ENCODE data around the gene PRKCSH.

PRKCSH gene

GRCh38 chr19:11444059-11444458 is 8.6 kb downstream of the PRKCSH start:
- no peak overlapping the region for H3K9ac ChIP-seq (ENCODE audit: low read length)
- H3K4me1 ChIP-seq (ENCODE audit: insufficient read depth, low read length) = no peaks in the 10 kb centered on the region
- H3K4me3 ChIP-seq (ENCODE audit: low read depth in 1 of 2, low read length in 2 of 2) = no peak overlapping the region
- no peak overlapping the region for H3K27ac ChIP-seq (ENCODE audit: low read depth, low read length)
- H3K36me3 ChIP-seq (ENCODE audit: insufficient read depth, low read length) = peaks cover 53% of the 10 kb centered on the region
- no peaks in the 10 kb centered on the region for H3K9me3 ChIP-seq (ENCODE audit: low read length)
- H3K27me3 ChIP-seq (ENCODE audit: control insufficient read depth in 1 of 2, insufficient read depth in 2 of 2, low read length in 2 of 2) = no peaks in the 10 kb centered on the region

- Histone ChIP-seq H3K27me3 (ENCODE audit: control insufficient read depth in 1 of 2, insufficient read depth in 2 of 2, low read length in 2 of 2) (no peaks in the 10 kb centered on the region), H3K9me3 (ENCODE audit: low read length) (no peaks in the 10 kb centered on the region), H3K4me1 (ENCODE audit: insufficient read depth, low read length) (no peaks in the 10 kb centered on the region), H3K27ac (ENCODE audit: low read depth, low read length) (no peak overlapping the region), H3K36me3 (ENCODE audit: insufficient read depth, low read length) (peaks cover 53% of the 10 kb centered on the region), H3K9ac (ENCODE audit: low read length) (no peak overlapping the region), H3K4me3 (ENCODE audit: low read depth in 1 of 2, low read length in 2 of 2) (no peak overlapping the region)
Measured at GRCh38 chr19:11445141-11445540, 9.7 kb downstream of the PRKCSH start.

- no peak overlapping the region for H3K9ac ChIP-seq (ENCODE audit: low read length)
Measured at GRCh38 chr19:11446271-11446651, 10.8 kb downstream of the PRKCSH start.

GRCh38 chr19:11446652-11447301 is 11.3 kb downstream of the PRKCSH start:
- no peak overlapping the region for H3K4me3 ChIP-seq (ENCODE audit: low read depth in 1 of 2, low read length in 2 of 2)
- H3K27ac ChIP-seq (ENCODE audit: low read depth, low read length) = no peak overlapping the region
- H3K4me1 ChIP-seq (ENCODE audit: insufficient read depth, low read length) = no peaks in the 10 kb centered on the region
- peaks cover 0 to 4% of the 10 kb centered on the region in 2 donors for H3K27me3 ChIP-seq (ENCODE audit: control insufficient read depth in 1 of 2, insufficient read depth in 2 of 2, low read length in 2 of 2)
- no peak overlapping the region for H3K9ac ChIP-seq (ENCODE audit: low read length)
- H3K36me3 ChIP-seq (ENCODE audit: insufficient read depth, low read length) = peaks cover 41% of the 10 kb centered on the region
- H3K9me3 ChIP-seq (ENCODE audit: low read length) = no peaks in the 10 kb centered on the region

More at GRCh38 chr19:11446271-11446651, 10.8 kb downstream of the PRKCSH start:
- H3K4me1 ChIP-seq (ENCODE audit: insufficient read depth, low read length) = no peaks in the 10 kb centered on the region
- H3K27ac ChIP-seq (ENCODE audit: low read depth, low read length) = no peak overlapping the region
- no peak overlapping the region for H3K4me3 ChIP-seq (ENCODE audit: low read depth in 1 of 2, low read length in 2 of 2)
- no peaks in the 10 kb centered on the region for H3K9me3 ChIP-seq (ENCODE audit: low read length)
- H3K36me3 ChIP-seq (ENCODE audit: insufficient read depth, low read length) = peaks cover 46% of the 10 kb centered on the region
- H3K27me3 ChIP-seq (ENCODE audit: control insufficient read depth in 1 of 2, insufficient read depth in 2 of 2, low read length in 2 of 2) = no peaks in the 10 kb centered on the region

- no peak overlapping the region for H3K4me3 ChIP-seq (ENCODE audit: low read depth in 1 of 2, low read length in 2 of 2)
Measured at GRCh38 chr19:11447347-11448262, 12.2 kb downstream of the PRKCSH start.

GRCh38 chr19:11448410-11448809 is 13.0 kb downstream of the PRKCSH start:
- no peak overlapping the region for H3K4me3 ChIP-seq (ENCODE audit: low read depth in 1 of 2, low read length in 2 of 2)
- H3K27ac ChIP-seq (ENCODE audit: low read depth, low read length) = no peak overlapping the region
- H3K27me3 ChIP-seq (ENCODE audit: control insufficient read depth in 1 of 2, insufficient read depth in 2 of 2, low read length in 2 of 2) = peaks cover 0 to 14% of the 10 kb centered on the region in 2 donors
- no peak overlapping the region for H3K9ac ChIP-seq (ENCODE audit: low read length)
- H3K4me1 ChIP-seq (ENCODE audit: insufficient read depth, low read length) = no peaks in the 10 kb centered on the region
- H3K9me3 ChIP-seq (ENCODE audit: low read length) = no peaks in the 10 kb centered on the region
- H3K36me3 ChIP-seq (ENCODE audit: insufficient read depth, low read length) = peaks cover 33% of the 10 kb centered on the region

More at GRCh38 chr19:11447347-11448262, 12.2 kb downstream of the PRKCSH start:
- Histone ChIP-seq H3K27ac (ENCODE audit: low read depth, low read length) (no peak overlapping the region), H3K27me3 (ENCODE audit: control insufficient read depth in 1 of 2, insufficient read depth in 2 of 2, low read length in 2 of 2) (peaks cover 0 to 9% of the 10 kb centered on the region in 2 donors), H3K9ac (ENCODE audit: low read length) (no peak overlapping the region), H3K9me3 (ENCODE audit: low read length) (no peaks in the 10 kb centered on the region), H3K36me3 (ENCODE audit: insufficient read depth, low read length) (peaks cover 33% of the 10 kb centered on the region), H3K4me1 (ENCODE audit: insufficient read depth, low read length) (no peaks in the 10 kb centered on the region)

GRCh38 chr19:11448923-11449554 is 13.6 kb downstream of the PRKCSH start:
- Histone ChIP-seq H3K9me3 (ENCODE audit: low read length) (no peaks in the 10 kb centered on the region), H3K36me3 (ENCODE audit: insufficient read depth, low read length) (peaks cover 30% of the 10 kb centered on the region), H3K4me1 (ENCODE audit: insufficient read depth, low read length) (no peaks in the 10 kb centered on the region), H3K4me3 (ENCODE audit: low read depth in 1 of 2, low read length in 2 of 2) (no peak overlapping the region), H3K9ac (ENCODE audit: low read length) (no peak overlapping the region), H3K27ac (ENCODE audit: low read depth, low read length) (no peak overlapping the region), H3K27me3 (ENCODE audit: control insufficient read depth in 1 of 2, insufficient read depth in 2 of 2, low read length in 2 of 2) (peaks cover 0 to 14% of the 10 kb centered on the region in 2 donors)

GRCh38 chr19:11450570-11451326 is 15.3 kb downstream of the PRKCSH start:
- H3K36me3 ChIP-seq (ENCODE audit: insufficient read depth, low read length) = peaks cover 13% of the 10 kb centered on the region
- H3K4me3 ChIP-seq (ENCODE audit: low read depth in 1 of 2, low read length in 2 of 2) = no peak overlapping the region
- H3K4me1 ChIP-seq (ENCODE audit: insufficient read depth, low read length) = no peaks in the 10 kb centered on the region
- peaks cover 0 to 14% of the 10 kb centered on the region in 2 donors for H3K27me3 ChIP-seq (ENCODE audit: control insufficient read depth in 1 of 2, insufficient read depth in 2 of 2, low read length in 2 of 2)
- no peak overlapping the region for H3K9ac ChIP-seq (ENCODE audit: low read length)
- no peaks in the 10 kb centered on the region for H3K9me3 ChIP-seq (ENCODE audit: low read length)
- no peak overlapping the region for H3K27ac ChIP-seq (ENCODE audit: low read depth, low read length)

GRCh38 chr19:11451327-11451870 is 16.0 kb downstream of the PRKCSH start:
- no peaks in the 10 kb centered on the region for H3K4me1 ChIP-seq (ENCODE audit: insufficient read depth, low read length)
- H3K9me3 ChIP-seq (ENCODE audit: low read length) = no peaks in the 10 kb centered on the region
- no peak overlapping the region for H3K4me3 ChIP-seq (ENCODE audit: low read depth in 1 of 2, low read length in 2 of 2)
- peaks cover 8% of the 10 kb centered on the region for H3K36me3 ChIP-seq (ENCODE audit: insufficient read depth, low read length)
- peaks cover 0 to 14% of the 10 kb centered on the region in 2 donors for H3K27me3 ChIP-seq (ENCODE audit: control insufficient read depth in 1 of 2, insufficient read depth in 2 of 2, low read length in 2 of 2)
- H3K27ac ChIP-seq (ENCODE audit: low read depth, low read length) = no peak overlapping the region
- no peak overlapping the region for H3K9ac ChIP-seq (ENCODE audit: low read length)

- Histone ChIP-seq H3K9me3 (ENCODE audit: low read length) (no peaks in the 10 kb centered on the region), H3K9ac (ENCODE audit: low read length) (no peak overlapping the region), H3K4me3 (ENCODE audit: low read depth in 1 of 2, low read length in 2 of 2) (no peak overlapping the region), H3K27me3 (ENCODE audit: control insufficient read depth in 1 of 2, insufficient read depth in 2 of 2, low read length in 2 of 2) (peaks cover 0 to 14% of the 10 kb centered on the region in 2 donors), H3K36me3 (ENCODE audit: insufficient read depth, low read length) (peaks cover 3% of the 10 kb centered on the region), H3K27ac (ENCODE audit: low read depth, low read length) (no peak overlapping the region), H3K4me1 (ENCODE audit: insufficient read depth, low read length) (no peaks in the 10 kb centered on the region)
Measured at GRCh38 chr19:11451871-11452619, 16.6 kb downstream of the PRKCSH start.
